ENCODE results near the gene NID1. TPM values are rescaled to one million over a fixed set of nuclear protein-coding genes. Genes with fewer than 3 reads are reported as not detected.
A peak's percentile ranks its signal among the peaks of the same experiment; 100 is the strongest.

NID1 gene
- total RNA-seq, 1 experiment from 2014 or later: 48.5 TPM

DNA sequence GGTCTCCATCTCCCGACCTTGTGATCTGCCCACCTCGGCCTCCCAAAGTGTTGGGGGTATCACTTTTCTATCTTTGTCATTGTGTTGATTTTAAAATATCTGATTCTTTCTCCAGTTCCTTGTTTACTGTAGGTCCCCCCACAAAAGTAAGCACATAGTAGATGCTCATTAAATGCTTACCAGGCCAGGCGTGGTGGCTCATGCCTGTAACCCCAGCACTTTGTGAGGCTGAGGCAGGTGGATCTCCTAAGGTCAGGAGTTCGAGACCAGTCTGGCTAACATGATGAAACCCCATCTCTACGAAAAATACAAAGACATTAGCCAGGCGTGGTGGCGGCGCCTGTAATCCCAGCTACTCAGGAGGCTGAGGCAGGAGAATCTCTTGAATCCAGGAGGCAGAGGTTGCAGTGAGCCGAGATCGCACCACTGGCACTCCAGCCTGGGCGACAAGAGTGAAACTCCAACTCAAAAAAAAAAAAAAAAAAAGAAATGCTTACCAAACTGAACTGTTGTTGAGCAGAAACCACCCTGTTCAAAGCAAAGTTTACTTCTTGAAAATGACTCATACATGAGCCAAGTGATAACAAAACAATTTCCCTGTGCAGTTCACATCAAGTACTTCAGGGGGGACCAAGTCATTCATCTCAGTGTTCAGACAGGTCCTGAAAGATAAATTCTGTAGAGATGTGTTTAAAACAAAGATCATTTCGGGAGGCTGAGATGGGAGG is 24.3 kb upstream of the NID1 start:
- TF ChIP-seq, protein P1, sequence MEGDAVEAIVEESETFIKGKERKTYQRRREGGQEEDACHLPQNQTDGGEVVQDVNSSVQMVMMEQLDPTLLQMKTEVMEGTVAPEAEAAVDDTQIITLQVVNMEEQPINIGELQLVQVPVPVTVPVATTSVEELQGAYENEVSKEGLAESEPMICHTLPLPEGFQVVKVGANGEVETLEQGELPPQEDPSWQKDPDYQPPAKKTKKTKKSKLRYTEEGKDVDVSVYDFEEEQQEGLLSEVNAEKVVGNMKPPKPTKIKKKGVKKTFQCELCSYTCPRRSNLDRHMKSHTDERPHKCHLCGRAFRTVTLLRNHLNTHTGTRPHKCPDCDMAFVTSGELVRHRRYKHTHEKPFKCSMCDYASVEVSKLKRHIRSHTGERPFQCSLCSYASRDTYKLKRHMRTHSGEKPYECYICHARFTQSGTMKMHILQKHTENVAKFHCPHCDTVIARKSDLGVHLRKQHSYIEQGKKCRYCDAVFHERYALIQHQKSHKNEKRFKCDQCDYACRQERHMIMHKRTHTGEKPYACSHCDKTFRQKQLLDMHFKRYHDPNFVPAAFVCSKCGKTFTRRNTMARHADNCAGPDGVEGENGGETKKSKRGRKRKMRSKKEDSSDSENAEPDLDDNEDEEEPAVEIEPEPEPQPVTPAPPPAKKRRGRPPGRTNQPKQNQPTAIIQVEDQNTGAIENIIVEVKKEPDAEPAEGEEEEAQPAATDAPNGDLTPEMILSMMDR (IDR thresholded peaks at IDR 0.05; ENCODE audit: insufficient read depth in 1 of 2, low read depth in 1 of 2, low read length in 1 of 2, severe bottlenecking in 1 of 2, unreplicated experiment in 1 of 2): no peak
- Mint-ChIP-seq H3K27me3 (ENCODE audit: insufficient read depth, unreplicated experiment) (no peaks in the 10 kb centered on the region), H3K9me3 (ENCODE audit: unreplicated experiment) (no peaks in the 10 kb centered on the region), H3K36me3 (ENCODE audit: insufficient read depth, unreplicated experiment) (no peaks in the 10 kb centered on the region), H3K4me1 (ENCODE audit: low read depth, unreplicated experiment) (peaks cover 6% of the 10 kb centered on the region), H3K27ac (ENCODE audit: unreplicated experiment) (no peak overlapping the region), H3K4me3 (ENCODE audit: unreplicated experiment) (no peak overlapping the region)
- DNase-seq: no peak
- no peaks in the 10 kb centered on the region for H3K27me3 ChIP-seq (replicated peaks; ENCODE audit: control insufficient read depth, insufficient read depth, low read length)
- H3K4me3 ChIP-seq (ENCODE audit: low read depth, low read length): no peak overlapping the region
- ChIA-PET POLR2A (no interaction called here), CTCF (no interaction called here)
- no peaks in the 10 kb centered on the region for H3K36me3 ChIP-seq (ENCODE audit: control insufficient read depth, insufficient read depth, low read length)
- BruUV-seq (replicated peaks): no TSS peak
- H3K4me1 ChIP-seq: peaks cover 9% of the 10 kb centered on the region
- 0 out of 2 replicates have a peak, but pooled peaks cover 2% of the 10 kb centered on the region for H3K9me3 ChIP-seq
- intact Hi-C loops (cut with micrococcal nuclease; ENCODE audit: unreplicated experiment): no loop called here

DNA sequence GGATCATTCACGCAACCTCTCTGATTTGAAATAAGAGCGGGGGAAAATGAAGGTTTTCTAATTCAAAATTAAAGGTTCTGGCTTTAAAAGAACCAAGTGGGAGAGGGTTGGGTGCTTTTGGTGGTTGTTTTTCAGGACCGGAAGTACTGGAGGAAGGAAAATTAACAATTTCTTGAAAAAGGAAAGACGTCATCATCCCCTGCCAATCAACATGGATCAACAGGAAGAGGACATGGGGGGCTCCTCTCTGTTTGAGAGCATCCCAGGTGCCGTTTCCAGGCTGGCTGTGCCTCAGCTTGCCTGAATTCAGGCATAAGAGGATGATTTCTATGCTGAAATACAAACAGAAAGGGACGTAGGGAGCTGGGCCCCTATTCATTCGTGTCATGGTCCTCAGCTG is 21.6 kb upstream of the NID1 start:
- ChIA-PET CTCF (no interaction called here), POLR2A (no interaction called here)
- H3K27me3 Mint-ChIP-seq (ENCODE audit: insufficient read depth, unreplicated experiment): no peaks in the 10 kb centered on the region
- no peak overlapping the region for H3K4me3 ChIP-seq (ENCODE audit: low read depth, low read length)
- TF ChIP-seq, protein P1 (IDR thresholded peaks at IDR 0.05; ENCODE audit: insufficient read depth in 1 of 2, low read depth in 1 of 2, low read length in 1 of 2, severe bottlenecking in 1 of 2, unreplicated experiment in 1 of 2): no peak
- no peaks in the 10 kb centered on the region for H3K36me3 Mint-ChIP-seq (ENCODE audit: insufficient read depth, unreplicated experiment)
- peaks cover 13% of the 10 kb centered on the region for H3K4me1 Mint-ChIP-seq (ENCODE audit: low read depth, unreplicated experiment)
- no peak overlapping the region for H3K27ac Mint-ChIP-seq (ENCODE audit: unreplicated experiment)
- DNase-seq: no peak
- no peaks in the 10 kb centered on the region for H3K27me3 ChIP-seq (replicated peaks; ENCODE audit: control insufficient read depth, insufficient read depth, low read length)
- no peaks in the 10 kb centered on the region for H3K9me3 Mint-ChIP-seq (ENCODE audit: unreplicated experiment)
- no peak overlapping the region for H3K4me3 Mint-ChIP-seq (ENCODE audit: unreplicated experiment)
- no TSS peak for BruUV-seq (replicated peaks)
- H3K4me1 ChIP-seq: peaks cover 24% of the 10 kb centered on the region
- intact Hi-C loops (cut with micrococcal nuclease; ENCODE audit: unreplicated experiment): no loop called here
- 0 out of 2 replicates have a peak, but pooled peaks cover 2% of the 10 kb centered on the region for H3K9me3 ChIP-seq
- no peaks in the 10 kb centered on the region for H3K36me3 ChIP-seq (ENCODE audit: control insufficient read depth, insufficient read depth, low read length)

- Histone ChIP-seq H3K4me1 (peaks cover 24% of the 10 kb centered on the region), H3K9me3 (0 out of 2 replicates have a peak, but pooled peaks cover 2% of the 10 kb centered on the region), H3K4me3 (ENCODE audit: low read depth, low read length) (no peak overlapping the region), H3K36me3 (ENCODE audit: control insufficient read depth, insufficient read depth, low read length) (no peaks in the 10 kb centered on the region), H3K27me3 (replicated peaks; ENCODE audit: control insufficient read depth, insufficient read depth, low read length) (no peaks in the 10 kb centered on the region)
- Mint-ChIP-seq H3K9me3 (ENCODE audit: unreplicated experiment) (no peaks in the 10 kb centered on the region), H3K4me3 (ENCODE audit: unreplicated experiment) (no peak overlapping the region), H3K4me1 (ENCODE audit: low read depth, unreplicated experiment) (peaks cover 13% of the 10 kb centered on the region), H3K36me3 (ENCODE audit: insufficient read depth, unreplicated experiment) (no peaks in the 10 kb centered on the region), H3K27ac (ENCODE audit: unreplicated experiment) (peak overlapping the region; percentile 2), H3K27me3 (ENCODE audit: insufficient read depth, unreplicated experiment) (no peaks in the 10 kb centered on the region)
- intact Hi-C loops (cut with micrococcal nuclease; ENCODE audit: unreplicated experiment): loop anchor here (2.0 kb wide), 1 partner anchor 21 kb away; the partner anchor contains the start of gene NID1
- ChIA-PET CTCF (no interaction called here), POLR2A (no interaction called here)
- TF ChIP-seq, protein P1 (IDR thresholded peaks at IDR 0.05; ENCODE audit: insufficient read depth in 1 of 2, low read depth in 1 of 2, low read length in 1 of 2, severe bottlenecking in 1 of 2, unreplicated experiment in 1 of 2): no peak
- DNase-seq: no peak
- BruUV-seq (replicated peaks): no TSS peak
Measured at GRCh38 chr1:236085545-236086159, 20.8 kb upstream of the NID1 start.

Measured in Caco-2 (cell line).